T-cell (primary cell): ENCODE data around the gene PAFAH1B2. TPM values are rescaled to one million over a fixed set of nuclear protein-coding genes. Genes with fewer than 3 reads are reported as not detected.
A peak's percentile ranks its signal among the peaks of the same experiment; 100 is the strongest.

Source experiments
- ATAC-seq, 4 experiments: fragments of 200-7000 bp in 3 of 4; fragments of 150-1000 bp in 1 of 4; cut with Tn5 transposase; replicated peaks in 1 of 4; 1 replicate in 3 of 4; 2 replicates in 1 of 4; pipeline ENCODE4 v1.10.0; 2021; ENCODE audit warnings: moderate library complexity in 3 of 4, mild to moderate bottlenecking in 2 of 4, moderate number of reproducible peaks in 1 of 4
- CTCF ChIA-PET, 2 donors: fragments of 300-600 bp; sonication (Branson Sonifier 250); formaldehyde crosslinking; loops; one replicate each; lab custom pipeline; 2022; ENCODE audit warnings: antibody characterized with exemption in 2 of 2; lab: Charles Lee
- POLR2A ChIA-PET, 2 donors: fragments of 300-600 bp; sonication (Branson Sonifier 250); formaldehyde crosslinking; loops; one replicate each; lab custom pipeline; 2022; ENCODE audit warnings: antibody characterized with exemption in 2 of 2; lab: Charles Lee
- DNase-seq, 35 experiments: peaks; one replicate each; pipeline versions ENCODE4 v3.0.0 to v3.0.0-alpha.2; 2013 to 2023
- H3K27ac ChIP-seq: one replicate; pipeline ENCODE4 v1.5.1; 2013; ENCODE audit warnings: low read length
- H3K27me3 ChIP-seq, 2 experiments: replicated peaks in 1 of 2; 1 replicate in 1 of 2; 2 replicates in 1 of 2; pipeline versions ENCODE4 v1.6.1 to v1.7.0; 2013; ENCODE audit warnings: low read length in 1 of 2, mixed read lengths in 1 of 2; ENCODE audit not compliant: control insufficient read depth in 2 of 2, insufficient read depth in 2 of 2; ENCODE audit errors: extremely low read depth in 1 of 2
- H3K36me3 ChIP-seq, 2 donors: 1 replicate in 1 of 2; 2 replicates in 1 of 2; pipeline versions ENCODE4 v1.6.1 to v1.7.0; 2013; ENCODE audit warnings: low read length in 1 of 2; ENCODE audit not compliant: control insufficient read depth in 2 of 2, insufficient read depth in 1 of 2; ENCODE audit errors: extremely low read depth in 1 of 2
- H3K4me1 ChIP-seq, 2 experiments: 1 replicate in 1 of 2; 2 replicates in 1 of 2; pipeline versions ENCODE4 v1.6.1 to v1.7.0; 2013; ENCODE audit warnings: low read length in 2 of 2, mixed read lengths in 1 of 2; ENCODE audit not compliant: insufficient read depth in 2 of 2, control insufficient read depth in 1 of 2; ENCODE audit errors: extremely low read depth in 1 of 2
- H3K4me3 ChIP-seq, 2 donors: 1 replicate in 1 of 2; 2 replicates in 1 of 2; pipeline versions ENCODE4 v1.5.1 to v1.7.0; 2013; ENCODE audit warnings: mild to moderate bottlenecking in 2 of 2, low read length in 1 of 2, moderate library complexity in 1 of 2; ENCODE audit not compliant: control insufficient read depth in 1 of 2; ENCODE audit errors: extremely low read depth in 1 of 2
- H3K9me3 ChIP-seq: 2 replicates; pipeline ENCODE4 v1.7.0; 2013
- H3K27ac Mint-ChIP-seq, 2 donors: one replicate each; pipeline ENCODE4 v1.8.0; 2020 to 2021; ENCODE audit warnings: mild to moderate bottlenecking in 2 of 2, mixed read lengths in 2 of 2
- H3K27me3 Mint-ChIP-seq, 2 donors: one replicate each; pipeline ENCODE4 v1.8.0; 2021 to 2022; ENCODE audit warnings: mixed read lengths in 2 of 2
- H3K36me3 Mint-ChIP-seq: one replicate; pipeline ENCODE4 v1.8.0; 2021; ENCODE audit warnings: mixed read lengths
- H3K4me1 Mint-ChIP-seq, 3 donors: one replicate each; pipeline ENCODE4 v1.8.0; 2020 to 2022; ENCODE audit warnings: mixed read lengths in 3 of 3, mild to moderate bottlenecking in 1 of 3
- H3K4me3 Mint-ChIP-seq, 3 donors: one replicate each; pipeline ENCODE4 v1.8.0; 2020 to 2022; ENCODE audit warnings: mild to moderate bottlenecking in 3 of 3, mixed read lengths in 3 of 3, moderate library complexity in 3 of 3
- H3K9me3 Mint-ChIP-seq, 3 donors: one replicate each; pipeline ENCODE4 v1.8.0; 2020 to 2022; ENCODE audit warnings: mixed read lengths in 3 of 3
- WGBS: methylation state at CpG from one replicate; pipeline ENCODE4 v1.1.5; 2013; ENCODE audit warnings: missing lambda C conversion rate; ENCODE audit not compliant: insufficient coverage; 5-methylcytosine and 5-hydroxymethylcytosine counted together
- total RNA-seq, 35 experiments: library from RNA in 6 of 35; stranded (reverse) in 6 of 35; fragments of 120-200 nt in 1 of 35; gene quantifications; one replicate each; pipeline versions ENCODE4 v1.2.1 to v1.2.4 and lab custom pipeline; 2013 to 2026

The PAFAH1B2 gene
- total RNA-seq, 5 donors from 2014 or later (not counting 1 experiment from before 2014, with no cell fraction given), result 44.1 to 55.9 (median 55.6) TPM

DNA sequence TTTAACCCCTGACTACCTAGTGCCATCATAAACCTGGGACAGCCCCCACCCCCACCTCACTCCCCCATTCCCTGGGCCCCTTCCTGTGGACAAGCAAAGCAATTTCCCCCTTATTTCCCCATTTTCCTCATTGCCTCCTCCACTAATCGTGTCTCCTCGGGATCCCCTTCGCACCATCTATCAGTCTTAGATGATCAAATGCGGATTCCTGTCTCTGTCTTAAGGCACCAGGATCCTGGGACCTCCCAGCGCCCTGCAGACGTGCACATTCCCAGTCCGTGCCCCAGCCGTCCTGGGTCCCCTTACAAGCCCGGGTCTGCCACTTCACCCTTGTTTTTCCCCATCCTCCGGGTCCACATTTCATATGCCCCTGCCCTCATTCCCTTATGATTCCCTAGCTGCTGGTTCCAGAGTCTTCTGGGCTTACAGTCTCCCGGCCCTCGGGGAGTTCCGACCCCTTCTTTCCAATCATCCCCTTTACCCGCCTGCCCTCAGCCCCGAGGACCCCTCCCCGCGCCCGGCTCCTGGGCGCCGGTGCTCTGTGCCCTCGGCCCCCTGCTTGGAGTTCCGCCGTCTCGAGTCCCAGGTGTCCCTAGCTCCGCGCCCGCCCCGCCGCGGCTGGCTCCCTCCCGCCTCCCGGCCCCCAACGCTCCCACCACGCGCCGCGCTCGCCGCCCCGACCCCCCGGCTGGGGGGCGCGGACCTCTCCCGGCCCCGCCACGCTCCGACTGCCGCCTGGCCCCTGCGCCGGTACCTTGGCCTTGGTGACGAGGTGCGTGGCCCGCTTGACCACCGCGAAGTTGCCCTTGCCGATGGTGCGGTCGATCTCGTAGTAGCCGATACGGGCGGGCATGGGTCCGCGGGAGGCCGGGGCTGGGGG, 46.5 kb upstream of the PAFAH1B2 start:
- Mint-ChIP-seq H3K27me3 (no peaks in the 10 kb centered on the region), H3K4me1 (peaks cover 54 to 66% (median 63%) of the 10 kb centered on the region in 3 donors), H3K9me3 (no peaks in the 10 kb centered on the region), H3K27ac (peak overlapping the region; percentile 95 to 98), H3K4me3 (peak overlapping the region; percentile 86 to 98 (median 95)), H3K36me3 (no peaks in the 10 kb centered on the region)
- H3K4me1 ChIP-seq, result peaks cover 27 to 44% of the 10 kb centered on the region in 2 experiments
- H3K36me3 ChIP-seq, result no peaks in the 10 kb centered on the region
- H3K27ac ChIP-seq, result peak overlapping the region; percentile 96
- DNase-seq (peak in 22 of 35 experiments; percentile 4 to 52 (median 22)), ATAC-seq (peak in 3 of 4 experiments; percentile 24 to 42 (median 29))
- no peaks in the 10 kb centered on the region for H3K9me3 ChIP-seq
- CTCF ChIA-PET, result interaction anchor here in 1 of 2 donors (0.9 to 1.2 kb wide), 3 partner anchors 166 to 244 kb away, joined by 3 to 4 read pairs (median 4); no protein-coding TSS in a partner anchor
- H3K4me3 ChIP-seq, result peak overlapping the region; percentile 77 to 83
- WGBS, result under 1% methylated on average over 64 of the region's 65 CpGs
- POLR2A ChIA-PET, result interaction anchor here (0.5 to 2.6 kb wide), 18 partner anchors 9 to 310 kb away, joined by 3 to 15 read pairs (median 3); partner anchors contain the start of gene ZPR1 (in 1 of the 2)
- H3K27me3 ChIP-seq, result no peaks in the 10 kb centered on the region

DNA sequence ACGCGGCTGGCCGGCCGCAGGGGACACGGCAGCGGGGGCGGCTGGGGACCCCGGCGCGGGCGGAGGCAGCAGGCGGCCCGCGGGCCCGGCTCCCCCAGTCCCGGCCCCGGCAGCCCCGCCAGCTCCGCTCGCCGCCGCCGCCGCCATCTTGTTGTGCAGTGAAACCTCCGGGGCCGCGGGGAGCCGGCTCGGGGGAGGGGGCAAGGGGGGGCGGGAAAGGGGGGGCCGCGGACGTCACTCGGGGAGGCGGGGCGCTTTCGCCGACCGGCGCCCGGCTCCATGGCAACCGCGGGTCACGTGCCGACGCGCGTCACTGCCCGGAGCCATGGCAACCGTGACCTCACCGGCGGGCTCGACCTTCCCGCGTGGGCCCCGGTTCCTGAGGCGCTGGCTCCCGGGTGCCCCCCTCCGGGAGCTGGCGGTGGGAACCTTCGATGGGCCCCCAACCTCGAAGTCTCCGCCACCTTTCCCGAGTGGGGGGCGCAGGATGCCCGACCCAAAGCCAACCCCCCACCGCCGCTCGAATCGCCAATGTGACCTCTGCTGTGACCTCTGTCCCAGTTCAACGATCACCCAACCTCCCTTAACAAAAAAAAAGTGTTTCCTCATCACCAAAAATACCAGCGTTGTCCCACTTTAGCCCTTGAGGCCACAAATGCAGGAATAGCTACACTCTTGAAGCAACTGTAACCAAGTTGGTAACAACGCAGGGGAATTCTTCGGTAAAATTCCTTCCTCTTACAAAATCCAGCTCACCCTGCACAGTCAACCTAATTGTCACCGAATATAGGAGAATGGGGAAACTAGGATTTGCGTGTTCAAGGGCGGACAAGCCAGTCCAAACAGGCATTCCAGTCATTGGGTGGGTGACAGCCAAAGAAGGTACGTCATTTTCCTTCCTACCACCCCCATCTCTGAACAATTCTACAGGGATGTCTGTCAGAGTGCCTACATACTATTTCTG, 45.5 kb upstream of the PAFAH1B2 start, which contains the start of gene SIK3:
SIK3 (minus strand) TSS at position 160 of the 964 bp plus-strand sequence; CDS start at position 147, 13 bp downstream.
- ChIA-PET POLR2A (interaction anchor here (0.5 to 2.6 kb wide), 18 partner anchors 9 to 318 kb away, joined by 3 to 15 read pairs (median 3); no protein-coding TSS in a partner anchor), CTCF (interaction anchor here (0.5 to 1.2 kb wide), 7 partner anchors 100 to 1293 kb away, joined by 3 to 4 read pairs (median 3); no protein-coding TSS in a partner anchor)
- peak within 1 kb of the TSS; percentile 86 to 98 (median 95) for H3K4me3 Mint-ChIP-seq
- H3K27me3 ChIP-seq, result no peaks in the 10 kb centered on the region
- no peaks in the 10 kb centered on the region for H3K27me3 Mint-ChIP-seq
- peak; percentile 84 to 98 (median 91) for DNase-seq
- no peaks in the 10 kb centered on the region for H3K36me3 Mint-ChIP-seq
- peaks cover 27 to 38% of the 10 kb centered on the region in 2 experiments for H3K4me1 ChIP-seq
- H3K27ac ChIP-seq, result peak within 1 kb of the TSS; percentile 99
- H3K27ac Mint-ChIP-seq, result peak within 1 kb of the TSS; percentile 95 to 98
- no peaks in the 10 kb centered on the region for H3K9me3 ChIP-seq
- H3K36me3 ChIP-seq, result no peaks in the 10 kb centered on the region
- no peaks in the 10 kb centered on the region for H3K9me3 Mint-ChIP-seq
- H3K4me3 ChIP-seq, result peak within 1 kb of the TSS; percentile 77 to 83
- peak; percentile 80 to 87 (median 82) for ATAC-seq
- under 1% methylated on average over 55 of the region's 78 CpGs for WGBS
- H3K4me1 Mint-ChIP-seq, result peaks cover 46 to 58% (median 54%) of the 10 kb centered on the region in 3 donors

DNA sequence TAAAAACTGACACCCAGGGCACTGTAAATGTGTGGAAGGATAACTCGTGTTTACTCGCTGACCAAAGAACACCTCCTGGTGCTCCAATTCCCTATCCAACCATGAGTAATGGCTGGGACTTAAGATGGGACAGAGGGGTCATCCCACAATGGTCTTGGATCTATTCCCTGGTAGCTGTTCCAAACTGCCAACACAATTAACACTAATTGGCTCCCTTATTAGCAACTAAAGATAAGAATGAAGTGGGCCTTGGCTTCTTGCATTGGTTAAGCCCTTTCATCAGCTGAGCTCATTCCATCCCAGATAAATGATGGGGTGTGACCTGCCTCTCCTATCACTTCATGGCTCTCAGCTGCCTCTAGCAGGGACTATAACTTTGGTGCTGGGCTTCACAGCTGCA, 44.4 kb upstream of the PAFAH1B2 start:
- H3K4me3 Mint-ChIP-seq, result peak overlapping the region; percentile 85 to 90 (median 86)
- Histone ChIP-seq H3K9me3 (no peaks in the 10 kb centered on the region), H3K4me3 (no peak overlapping the region), H3K4me1 (peaks cover 23 to 32% of the 10 kb centered on the region in 2 experiments), H3K27me3 (no peaks in the 10 kb centered on the region), H3K27ac (peak overlapping the region; percentile 99), H3K36me3 (no peaks in the 10 kb centered on the region)
- WGBS, result no CpG with 5 or more reads among the region's 2 CpGs
- no peaks in the 10 kb centered on the region for H3K36me3 Mint-ChIP-seq
- no peaks in the 10 kb centered on the region for H3K27me3 Mint-ChIP-seq
- H3K4me1 Mint-ChIP-seq, result peaks cover 36 to 47% (median 42%) of the 10 kb centered on the region in 3 donors
- ATAC-seq (no peak), DNase-seq (no peak)
- H3K27ac Mint-ChIP-seq, result peak overlapping the region; percentile 93
- ChIA-PET CTCF (interaction anchor here (0.5 to 1.3 kb wide), 6 partner anchors 103 to 306 kb away, joined by 3 to 4 read pairs (median 3); no protein-coding TSS in a partner anchor), POLR2A (interaction anchor here (0.6 to 2.5 kb wide), 4 partner anchors 59 to 1510 kb away, joined by 3 to 15 read pairs (median 3); no protein-coding TSS in a partner anchor)
- no peaks in the 10 kb centered on the region for H3K9me3 Mint-ChIP-seq

DNA sequence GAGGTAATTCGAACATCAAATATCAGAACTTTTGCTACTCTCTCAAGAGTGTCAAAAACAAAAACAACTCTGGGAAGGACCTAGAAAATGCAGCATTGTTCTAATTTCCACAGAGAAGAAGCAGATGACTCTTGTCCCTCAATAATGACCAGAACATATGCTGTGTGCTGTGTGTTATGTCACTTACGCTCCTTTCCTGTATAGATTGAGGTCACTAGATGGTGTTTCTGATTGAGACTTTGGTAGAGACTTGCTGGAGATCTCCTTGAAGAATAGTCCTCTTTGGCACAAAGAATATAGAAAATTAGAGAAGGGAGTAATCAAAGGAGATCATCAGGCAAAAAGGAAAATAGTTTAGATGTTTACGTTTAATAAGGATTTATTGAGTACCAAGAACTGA, 43.5 kb upstream of the PAFAH1B2 start:
- no peaks in the 10 kb centered on the region for H3K36me3 Mint-ChIP-seq
- peaks cover 27 to 39% (median 33%) of the 10 kb centered on the region in 3 donors for H3K4me1 Mint-ChIP-seq
- H3K27ac Mint-ChIP-seq, result peak overlapping the region in 1 of 2 donors; percentile 31
- ATAC-seq, result no peak
- H3K4me3 Mint-ChIP-seq, result peak overlapping the region in 1 of 3 donors; percentile 29
- ChIA-PET CTCF (interaction anchor here in 1 of 2 donors (0.7 kb wide), 1 partner anchor 104 kb away, joined by 4 read pairs; no protein-coding TSS in a partner anchor), POLR2A (interaction anchor here (0.6 to 2.5 kb wide), 2 partner anchors 171 to 1509 kb away, joined by 3 to 15 read pairs; no protein-coding TSS in a partner anchor)
- no peaks in the 10 kb centered on the region for H3K36me3 ChIP-seq
- H3K27me3 Mint-ChIP-seq, result no peaks in the 10 kb centered on the region
- no peak for DNase-seq
- no peaks in the 10 kb centered on the region for H3K27me3 ChIP-seq
- H3K27ac ChIP-seq, result no peak overlapping the region
- no peak overlapping the region for H3K4me3 ChIP-seq
- peaks cover 15 to 28% of the 10 kb centered on the region in 2 experiments for H3K4me1 ChIP-seq
- no peaks in the 10 kb centered on the region for H3K9me3 ChIP-seq
- no peaks in the 10 kb centered on the region for H3K9me3 Mint-ChIP-seq
- 79% methylated on average over 2 of the region's 3 CpGs for WGBS

DNA sequence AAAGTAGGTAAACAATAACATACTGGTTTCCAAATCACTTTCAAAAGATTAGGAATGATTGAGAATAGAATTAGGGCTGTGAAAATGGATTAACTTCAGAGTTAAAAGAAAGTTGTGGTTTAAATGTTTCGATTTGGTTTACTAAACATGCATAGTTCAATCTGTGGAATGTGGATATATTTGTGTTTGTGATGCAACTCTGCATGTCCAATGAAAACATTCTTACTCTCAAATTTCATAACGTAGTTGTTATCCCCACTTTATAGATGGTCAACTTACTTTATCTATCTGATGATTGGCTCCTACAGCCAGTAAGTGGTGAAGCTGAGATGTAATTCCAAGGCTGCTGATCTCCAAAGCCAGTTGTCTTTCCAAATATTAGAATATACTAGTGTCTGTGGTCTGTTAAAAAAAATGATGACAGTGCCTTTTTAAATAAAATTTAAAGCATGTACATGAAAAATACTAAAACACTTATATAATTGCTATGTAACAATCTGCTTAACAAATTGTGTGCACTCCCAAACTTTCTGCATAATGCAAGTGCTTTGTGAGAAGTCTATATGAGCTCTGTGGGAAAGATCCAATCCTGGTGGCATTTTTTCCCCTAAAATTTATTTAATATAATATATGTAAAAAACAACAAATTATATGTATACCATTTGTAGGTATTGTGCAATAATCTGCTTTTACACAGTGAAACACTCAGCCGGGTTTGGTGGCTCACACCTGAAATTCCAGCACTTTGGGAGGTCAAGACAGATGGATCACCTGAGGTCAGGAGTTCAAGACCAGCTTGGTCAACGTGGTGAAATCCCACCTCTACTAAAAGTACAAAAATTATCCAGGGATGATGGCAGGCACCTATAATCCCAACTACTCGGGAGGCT, 36.1 kb upstream of the PAFAH1B2 start:
- Histone ChIP-seq H3K9me3 (no peaks in the 10 kb centered on the region), H3K4me3 (no peak overlapping the region), H3K4me1 (peaks cover 0 to 5% of the 10 kb centered on the region in 2 experiments), H3K27ac (no peak overlapping the region), H3K36me3 (no peaks in the 10 kb centered on the region), H3K27me3 (peaks cover 0 to 11% of the 10 kb centered on the region in 2 experiments)
- H3K36me3 Mint-ChIP-seq, result no peaks in the 10 kb centered on the region
- ATAC-seq, result no peak
- H3K27me3 Mint-ChIP-seq, result no peaks in the 10 kb centered on the region
- ChIA-PET CTCF (interaction anchor here in 1 of 2 donors (1.1 kb wide), 1 partner anchor 230 kb away, joined by 4 read pairs; no protein-coding TSS in a partner anchor), POLR2A (no interaction called here)
- no peak for DNase-seq
- 64% methylated on average over 2 of the region's 5 CpGs for WGBS
- no peak overlapping the region for H3K4me3 Mint-ChIP-seq
- no peaks in the 10 kb centered on the region for H3K9me3 Mint-ChIP-seq
- H3K27ac Mint-ChIP-seq, result no peak overlapping the region
- peaks cover 0 to 6% (median 2%) of the 10 kb centered on the region in 3 donors for H3K4me1 Mint-ChIP-seq
